SIG-M5 (cell line): Measurements from ENCODE around the gene SOD3.

Experiments
- DNase-seq: peaks from one replicate; lab custom pipeline; 2025; lab: John Stamatoyannopoulos, UW

Gene SOD3, protein sequence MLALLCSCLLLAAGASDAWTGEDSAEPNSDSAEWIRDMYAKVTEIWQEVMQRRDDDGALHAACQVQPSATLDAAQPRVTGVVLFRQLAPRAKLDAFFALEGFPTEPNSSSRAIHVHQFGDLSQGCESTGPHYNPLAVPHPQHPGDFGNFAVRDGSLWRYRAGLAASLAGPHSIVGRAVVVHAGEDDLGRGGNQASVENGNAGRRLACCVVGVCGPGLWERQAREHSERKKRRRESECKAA

DNA sequence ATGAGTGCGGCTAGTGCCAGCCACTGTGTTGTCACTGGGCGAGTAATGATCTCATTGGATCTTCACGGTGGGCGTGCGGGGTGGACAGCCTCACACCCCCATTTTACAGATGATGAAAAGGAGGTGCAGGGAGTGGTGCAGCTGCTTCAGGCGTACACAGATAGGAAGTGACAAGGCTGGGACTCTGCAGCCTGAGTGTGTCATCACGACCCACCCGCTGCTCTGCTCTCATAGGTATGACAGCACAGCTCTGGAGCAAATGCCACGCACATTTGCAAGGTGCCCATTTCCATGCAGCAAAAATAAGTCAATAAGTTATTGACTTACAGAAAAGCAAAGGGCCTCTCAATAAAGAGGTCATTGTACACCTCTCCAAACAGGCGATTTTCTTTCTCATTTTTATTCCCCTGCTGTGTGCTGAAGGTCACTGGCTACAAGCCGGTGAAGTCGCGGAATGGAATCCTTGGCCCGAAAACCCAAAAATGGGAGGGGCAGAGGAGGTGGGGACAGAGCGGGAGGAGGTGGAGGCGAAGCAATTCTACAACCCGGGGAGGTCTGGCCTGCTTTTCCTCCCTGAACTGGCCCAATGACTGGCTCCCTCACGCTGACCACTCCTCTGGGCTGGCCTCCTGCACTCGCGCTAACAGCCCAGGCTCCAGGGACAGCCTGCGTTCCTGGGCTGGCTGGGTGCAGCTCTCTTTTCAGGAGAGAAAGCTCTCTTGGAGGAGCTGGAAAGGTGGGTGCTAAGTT, at the start of gene SOD3:
Gene SOD3, plus strand, starts transcription at position 658 of the 750 bp plus-strand sequence. CDS start 3,949 bp downstream, outside the sequence.
- no peak for DNase-seq

DNA sequence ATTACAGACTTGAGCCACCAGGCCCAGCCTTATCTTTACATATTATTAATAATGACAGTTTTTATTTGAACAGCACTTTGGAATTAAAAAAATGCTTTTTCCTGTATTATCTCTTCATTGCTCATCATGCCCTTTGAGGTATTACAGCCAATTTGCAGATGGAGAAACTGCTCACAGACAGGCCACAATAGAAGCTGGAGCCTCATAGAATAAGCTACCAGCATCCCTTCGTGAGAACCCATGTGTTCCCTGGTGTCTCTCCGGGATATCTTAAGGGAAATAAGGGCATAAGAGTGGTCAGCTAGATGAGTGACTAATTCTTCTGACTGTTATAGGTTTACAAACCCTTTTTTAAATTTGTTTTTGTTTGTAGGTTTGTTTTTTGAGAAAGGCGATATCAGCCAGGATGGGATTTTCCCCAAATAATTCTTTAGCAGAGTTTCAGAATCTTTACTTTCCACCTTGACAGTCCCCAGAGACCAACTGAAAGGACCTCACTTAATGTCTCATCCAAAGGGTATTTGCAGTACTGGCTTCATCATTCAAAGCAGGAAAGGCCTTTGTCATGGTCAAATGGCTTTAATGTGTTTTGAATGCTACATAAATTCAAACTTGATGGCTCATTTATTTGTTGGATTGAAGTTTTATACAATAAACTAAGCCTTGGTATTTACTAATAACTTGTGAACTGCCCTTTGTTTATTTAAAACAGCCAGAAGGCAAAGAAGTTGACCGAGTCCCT, 48.0 kb upstream of the SOD3 start:
- DNase-seq = no peak

- DNase-seq = no peak
Observed at GRCh38 chr4:24748023-24748422, 47.4 kb upstream of the SOD3 start.

DNA sequence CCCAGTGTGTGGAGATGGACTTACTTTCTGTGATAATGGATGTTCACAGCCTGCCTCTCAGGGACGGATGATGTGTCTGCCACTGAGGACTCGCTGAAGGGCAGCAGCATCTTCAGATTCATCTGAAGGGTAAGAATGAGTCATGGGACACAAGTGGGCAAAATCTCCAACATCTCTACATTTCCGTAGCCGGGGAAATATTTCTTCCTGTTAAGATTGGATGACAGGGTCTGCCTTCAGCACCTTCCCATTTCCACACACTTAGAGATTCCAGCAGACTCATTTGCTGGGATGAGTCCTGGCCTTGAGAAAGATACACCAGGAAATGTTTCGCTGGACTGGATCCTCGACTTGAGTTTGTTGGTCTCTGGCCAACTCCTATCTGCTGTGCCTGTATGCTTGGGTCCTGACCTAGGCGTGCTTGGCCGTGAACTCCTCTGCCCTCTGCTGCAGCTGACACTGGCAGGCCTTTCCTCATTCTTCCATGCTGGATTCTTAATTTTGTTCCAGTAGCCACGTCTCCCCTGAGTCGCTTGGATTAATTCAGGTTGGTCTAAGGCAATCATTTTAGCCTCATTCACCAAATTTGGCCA, 46.5 kb upstream of the SOD3 start:
- no peak for DNase-seq

- DNase-seq = no peak
Observed at GRCh38 chr4:24750106-24750505, 45.3 kb upstream of the SOD3 start.

DNA sequence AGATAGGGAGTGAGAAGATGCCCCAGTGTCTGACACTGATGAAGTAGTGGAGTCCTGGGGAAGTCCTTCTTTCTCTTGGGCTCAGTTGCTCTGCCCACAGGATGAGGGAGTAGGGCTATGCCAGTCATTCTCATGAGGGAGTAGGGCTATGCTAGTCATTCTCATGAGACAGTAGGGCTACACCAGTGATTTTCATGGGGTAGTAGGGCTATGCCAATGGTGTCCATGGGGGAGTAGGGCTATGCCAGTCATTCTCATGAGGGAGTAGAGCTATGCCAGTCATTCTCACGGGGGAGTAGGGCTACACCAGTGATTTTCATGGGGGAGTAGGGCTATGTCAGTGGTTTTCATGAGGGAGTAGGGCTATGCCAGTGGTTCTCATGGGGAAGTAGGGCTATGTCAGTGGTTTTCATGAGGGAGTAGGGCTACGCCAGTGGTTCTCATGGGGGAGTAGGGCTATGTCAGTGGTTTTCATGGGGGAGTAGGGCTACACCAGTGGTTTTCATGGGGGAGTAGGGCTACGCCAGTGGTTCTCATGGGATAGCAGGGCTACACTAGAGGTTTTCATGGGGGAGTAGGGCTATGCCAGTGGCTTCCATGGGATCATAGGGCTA, 43.3 kb upstream of the SOD3 start:
- DNase-seq = no peak

DNA sequence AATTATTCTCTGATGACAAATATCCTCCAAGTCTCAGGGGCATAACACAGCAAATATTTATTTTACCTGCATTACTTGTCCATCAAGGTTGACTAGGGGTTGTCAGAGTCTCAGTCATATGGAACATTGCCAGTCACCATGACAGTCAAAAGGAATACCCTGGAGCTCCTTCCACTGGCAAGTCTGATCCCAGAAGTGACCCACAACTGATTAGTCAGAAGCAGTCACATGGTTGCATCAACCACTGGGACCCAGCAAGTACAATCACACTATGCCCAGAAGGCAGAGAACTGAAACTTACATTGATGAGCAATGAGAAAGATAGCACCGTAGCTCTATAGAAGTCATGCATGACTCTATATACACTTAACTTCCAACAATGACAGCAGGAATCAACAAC, 41.9 kb upstream of the SOD3 start:
- no peak for DNase-seq

- DNase-seq = no peak
Observed at GRCh38 chr4:24754571-24754970, 40.8 kb upstream of the SOD3 start.

DNA sequence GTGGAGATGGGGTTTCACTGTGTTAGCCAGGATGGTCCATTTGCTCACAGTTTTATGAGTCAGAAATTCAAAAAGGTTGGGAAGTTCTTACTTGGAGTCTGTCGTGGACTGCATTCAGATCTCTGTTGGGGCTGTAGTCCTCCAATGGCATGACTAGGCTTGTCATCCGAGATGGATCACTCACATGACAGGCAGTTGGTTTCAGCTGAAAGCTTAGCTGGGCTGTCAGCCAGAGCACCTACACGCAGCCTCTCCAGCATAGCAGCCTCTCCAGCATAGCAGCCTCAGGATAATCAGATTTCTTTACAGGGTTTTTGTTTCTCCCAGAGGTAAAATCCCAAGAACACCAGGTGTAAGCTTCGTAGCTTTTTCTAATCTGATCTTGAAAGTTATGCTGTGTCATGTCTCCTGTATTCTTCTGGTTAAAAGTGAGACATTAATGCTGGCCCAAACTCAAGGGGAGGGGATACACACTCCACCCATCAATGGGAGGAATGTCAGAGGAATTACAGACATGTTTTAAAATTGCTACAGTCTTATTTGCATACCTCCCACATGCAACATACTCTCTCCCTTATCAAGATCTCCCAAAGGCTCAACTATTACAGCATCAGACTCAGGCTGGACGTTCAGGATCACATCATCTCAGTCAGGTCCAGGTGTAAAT, 31.6 kb upstream of the SOD3 start:
- DNase-seq = no peak

DNA sequence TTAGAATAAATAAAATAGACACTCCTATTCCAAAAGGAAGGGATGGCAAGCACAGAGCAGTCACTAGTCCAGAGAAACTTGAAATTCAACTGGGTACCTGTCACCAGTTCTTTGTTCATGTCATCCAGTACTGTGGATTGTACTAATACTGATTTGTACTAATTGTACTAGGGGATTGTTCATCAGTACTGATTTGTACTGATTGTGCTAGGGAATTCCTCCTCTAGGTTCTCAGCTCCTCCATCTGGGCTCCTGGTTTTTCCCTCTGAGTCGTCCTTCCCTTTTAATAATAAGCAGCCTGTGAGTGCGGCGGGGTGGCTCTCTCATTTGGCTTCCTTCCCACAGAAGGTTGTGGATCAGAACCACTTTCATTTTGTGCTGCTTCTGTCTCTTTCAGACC, 31.0 kb upstream of the SOD3 start:
- no peak for DNase-seq

GRCh38 chr4:24765376-24765988, 29.9 kb upstream of the SOD3 start:
- DNase-seq = no peak

DNA sequence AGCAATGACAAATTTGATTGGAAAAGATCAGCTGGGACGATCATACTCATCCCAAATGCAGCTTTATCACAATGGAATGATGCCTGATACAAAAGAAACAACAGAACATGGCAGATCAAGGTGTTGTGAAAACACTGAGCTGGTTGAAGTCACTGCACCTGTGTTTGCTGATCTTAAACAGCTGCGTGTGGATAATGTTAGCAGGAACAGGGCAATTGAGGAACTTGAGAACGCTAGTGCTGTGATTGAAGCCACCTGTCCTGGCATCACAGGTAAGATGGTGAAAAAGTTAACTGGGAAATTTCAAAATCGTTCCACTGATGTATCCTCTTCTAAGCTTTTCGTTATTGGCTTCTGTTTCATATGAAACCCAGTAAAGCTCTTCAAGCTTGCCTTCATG, 27.4 kb upstream of the SOD3 start:
- no peak for DNase-seq

DNA sequence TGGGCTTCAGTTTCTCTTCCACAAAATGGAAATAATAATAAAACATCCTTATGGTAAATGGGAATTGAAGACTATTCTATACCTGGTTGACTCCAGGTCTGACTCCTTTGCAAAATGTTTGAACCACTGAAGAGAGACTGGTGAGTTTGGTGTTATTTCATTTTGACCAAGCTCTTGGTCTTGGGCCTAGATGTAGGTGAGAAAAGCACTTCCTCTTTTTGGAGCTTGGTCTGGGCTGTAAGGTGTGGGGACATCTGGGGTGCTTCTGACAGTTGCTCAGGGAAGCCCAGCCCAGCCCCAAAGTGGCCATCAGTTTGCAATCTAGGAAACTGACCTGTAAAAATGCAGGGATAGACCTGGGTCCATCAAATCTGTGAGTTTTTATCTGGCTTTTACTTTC, 26.8 kb upstream of the SOD3 start:
- DNase-seq = no peak

- DNase-seq = no peak
Observed at GRCh38 chr4:24769571-24769970, 25.8 kb upstream of the SOD3 start.

- no peak for DNase-seq
Observed at GRCh38 chr4:24770032-24770584, 25.3 kb upstream of the SOD3 start.

DNA sequence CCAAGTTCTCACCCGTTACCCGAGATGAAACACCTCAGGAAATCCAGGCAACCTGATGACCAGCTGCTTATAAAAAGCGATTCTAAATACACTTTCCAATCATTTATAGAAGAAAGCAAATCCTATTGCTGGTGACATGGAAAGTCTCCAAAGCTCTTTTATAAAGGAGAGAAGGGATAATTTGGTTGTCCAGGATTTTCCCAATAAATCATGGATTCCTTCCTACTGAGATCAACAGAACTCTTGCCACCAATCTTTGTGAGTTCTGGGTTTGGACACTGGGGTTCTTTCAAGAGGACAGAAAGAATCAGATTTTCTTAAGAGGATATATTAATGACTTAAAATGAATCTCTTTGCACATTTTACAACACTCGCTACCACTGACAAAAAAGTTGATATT, 24.7 kb upstream of the SOD3 start:
- no peak for DNase-seq

GRCh38 chr4:24771241-24771640, 24.1 kb upstream of the SOD3 start:
- no peak for DNase-seq

GRCh38 chr4:24772061-24772705, 23.2 kb upstream of the SOD3 start:
- DNase-seq = no peak

DNA sequence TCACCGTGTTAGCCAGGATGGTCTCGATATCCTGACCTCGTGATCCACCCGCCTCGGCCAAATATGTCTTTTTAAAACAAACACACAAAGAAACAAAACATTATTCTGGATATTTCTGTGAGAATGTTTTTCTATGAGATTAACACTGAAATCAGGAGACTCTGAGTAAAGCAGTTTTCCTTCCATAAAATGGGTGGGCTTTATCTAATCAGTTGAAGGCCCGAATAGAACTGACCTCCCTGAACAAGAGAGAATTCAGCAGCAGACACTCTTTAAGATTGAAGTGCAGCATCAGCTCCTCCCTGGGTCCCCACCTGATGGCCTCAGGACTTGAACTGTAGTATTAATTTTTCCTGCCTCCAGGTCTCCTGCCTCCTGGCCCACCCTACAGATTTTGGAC, 22.4 kb upstream of the SOD3 start:
- no peak for DNase-seq

DNA sequence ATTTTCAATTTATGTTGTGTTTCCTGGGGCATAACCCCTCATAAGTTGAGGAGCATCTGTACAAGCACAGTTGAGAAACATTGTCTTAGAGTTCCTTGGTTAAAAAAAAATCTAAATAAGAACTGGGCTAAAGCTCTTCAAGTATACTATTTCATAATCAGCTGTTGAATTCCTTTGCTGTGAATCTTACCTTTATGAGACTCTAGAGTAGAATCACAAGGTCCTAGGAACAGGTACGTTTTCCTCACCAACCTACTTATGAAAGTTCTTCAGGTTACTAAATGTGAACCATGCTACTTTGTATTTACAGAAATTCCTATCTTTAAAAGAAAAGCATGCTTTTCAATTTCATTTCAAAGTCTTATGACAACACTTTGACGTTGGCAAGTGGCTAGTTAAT, 20.9 kb upstream of the SOD3 start:
- no peak for DNase-seq
